H7 (cell line): ENCODE data around the gene STX8. TPM values are rescaled to one million over a fixed set of nuclear protein-coding genes. Genes with fewer than 3 reads are reported as not detected.

Experiments used
- DNase-seq: peaks from one replicate; pipeline ENCODE4 v3.0.0; 2012
- H3K27me3 ChIP-seq: 2 replicates; pipeline ENCODE4 v1.6.0; 2011; ENCODE audit warnings: mild to moderate bottlenecking, low read length; ENCODE audit not compliant: control insufficient read depth, insufficient read depth
- H3K36me3 ChIP-seq: replicated peaks from 2 replicates; pipeline ENCODE4 v1.5.1; 2011; ENCODE audit warnings: low read length; ENCODE audit not compliant: control insufficient read depth, insufficient read depth
- H3K4me3 ChIP-seq: 2 replicates; pipeline ENCODE4 v1.5.1; 2011; ENCODE audit warnings: low read depth, mild to moderate bottlenecking, control low read depth, low read length, moderate library complexity; ENCODE audit not compliant: insufficient read depth
- total RNA-seq: library from RNA; depleted of rRNA; stranded (reverse); fragments of >200 nt; shearing (Covaris generic); gene quantifications from 2 replicates; pipeline ENCODE4 v1.2.3, GENCODE V29; 2014

The STX8 gene
- total RNA-seq, 1 experiment from 2014 or later: 51.8 TPM

DNA sequence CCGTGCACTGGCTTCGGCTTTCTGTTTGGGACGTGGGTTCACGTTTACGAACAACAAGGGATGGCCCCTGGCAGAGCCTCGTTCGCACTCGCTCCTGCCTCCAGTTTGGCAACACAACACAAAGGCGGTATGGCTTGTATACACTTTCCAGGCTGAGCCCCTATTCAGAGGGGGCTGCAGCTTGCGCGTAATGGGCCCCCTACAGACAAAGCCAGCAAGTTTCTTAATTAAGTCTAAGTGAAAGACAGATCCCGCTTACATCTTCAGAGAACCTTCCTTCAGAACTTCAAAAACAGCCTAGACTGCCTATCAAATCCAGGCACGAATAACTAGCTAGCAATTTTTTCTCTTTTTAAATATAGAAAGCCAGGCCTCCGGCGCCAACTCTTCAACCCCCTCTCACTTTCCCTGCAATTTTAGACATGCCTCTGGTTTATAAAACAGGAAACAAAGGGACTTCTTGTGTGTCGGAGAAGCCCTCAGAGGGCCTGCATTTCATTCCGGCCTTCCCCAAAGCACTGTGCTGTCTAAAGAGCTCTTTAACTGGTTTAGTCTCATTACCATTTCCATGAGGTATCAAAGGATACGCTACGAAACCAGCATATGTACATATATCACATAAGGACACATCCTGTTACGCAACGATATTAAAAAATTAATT is 244.9 kb downstream of the STX8 start:
- no peaks in the 10 kb centered on the region for H3K36me3 ChIP-seq
- peaks cover 4% of the 10 kb centered on the region for H3K27me3 ChIP-seq
- no peak overlapping the region for H3K4me3 ChIP-seq
- DNase-seq: peak; percentile 32

GRCh38 chr17:9330141-9330540 is 245.5 kb downstream of the STX8 start:
- peak; percentile 64 for DNase-seq
- H3K36me3 ChIP-seq: no peaks in the 10 kb centered on the region
- H3K4me3 ChIP-seq: no peak overlapping the region
- H3K27me3 ChIP-seq: peaks cover 4% of the 10 kb centered on the region

GRCh38 chr17:9329251-9329921 is 246.2 kb downstream of the STX8 start:
- Histone ChIP-seq H3K27me3 (peaks cover 4% of the 10 kb centered on the region), H3K4me3 (no peak overlapping the region), H3K36me3 (no peaks in the 10 kb centered on the region)
- no peak for DNase-seq

- no peak for DNase-seq
- Histone ChIP-seq H3K36me3 (no peaks in the 10 kb centered on the region), H3K4me3 (no peak overlapping the region), H3K27me3 (peaks cover 4% of the 10 kb centered on the region)
Measured at GRCh38 chr17:9324864-9325263, 250.8 kb downstream of the STX8 start.

DNA sequence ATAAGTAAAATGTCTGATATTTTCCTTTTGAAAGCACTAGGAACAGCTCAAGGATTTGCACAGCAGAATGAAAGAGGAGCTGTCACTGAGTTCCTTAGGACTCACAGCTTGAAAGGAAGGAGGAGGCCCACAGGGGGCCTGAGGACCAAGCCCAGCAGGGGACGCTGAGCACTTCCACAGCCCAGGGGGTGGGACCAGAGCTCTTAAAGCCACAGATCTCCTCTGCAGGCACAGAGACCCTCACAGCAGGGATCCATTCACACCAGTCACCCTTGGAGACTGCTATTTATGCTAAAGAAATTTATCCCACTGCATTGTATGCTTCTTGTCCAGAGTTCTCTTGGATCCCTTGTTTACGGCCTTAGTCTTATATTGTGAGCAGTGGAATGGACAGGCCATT is 253.3 kb downstream of the STX8 start:
- H3K27me3 ChIP-seq: no peaks in the 10 kb centered on the region
- H3K36me3 ChIP-seq: no peaks in the 10 kb centered on the region
- DNase-seq: peak; percentile 16
- no peak overlapping the region for H3K4me3 ChIP-seq

- no peak overlapping the region for H3K4me3 ChIP-seq
- H3K27me3 ChIP-seq: no peaks in the 10 kb centered on the region
- no peak for DNase-seq
- H3K36me3 ChIP-seq: no peaks in the 10 kb centered on the region
Measured at GRCh38 chr17:9321890-9322289, 253.7 kb downstream of the STX8 start.

- H3K36me3 ChIP-seq: no peaks in the 10 kb centered on the region
- DNase-seq: no peak
Measured at GRCh38 chr17:9315360-9315759, 260.3 kb downstream of the STX8 start.

DNA sequence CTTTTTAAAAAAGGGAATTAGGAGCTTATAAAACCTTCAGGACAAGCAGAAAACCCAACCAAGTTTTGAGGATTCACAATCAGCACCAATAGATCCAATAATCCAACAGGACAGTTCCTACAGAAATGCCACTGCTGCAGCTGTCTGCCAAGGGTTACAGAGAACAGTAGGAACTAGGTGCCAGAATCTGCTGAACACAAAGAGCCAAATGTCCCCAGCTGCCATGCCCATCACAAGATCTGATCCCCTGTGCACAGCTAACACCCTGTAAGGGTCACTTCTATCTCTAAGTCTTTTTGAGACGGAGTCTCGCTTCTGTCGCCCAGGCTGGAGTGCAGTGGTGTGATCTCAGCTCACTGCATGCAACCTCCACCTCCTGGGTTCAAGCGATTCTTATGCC is 262.3 kb downstream of the STX8 start:
- Histone ChIP-seq H3K36me3 (no peaks in the 10 kb centered on the region), H3K4me3 (no peak overlapping the region), H3K27me3 (no peaks in the 10 kb centered on the region)
- no peak for DNase-seq

More at GRCh38 chr17:9315360-9315759, 260.3 kb downstream of the STX8 start:
- H3K4me3 ChIP-seq: no peak overlapping the region
- H3K27me3 ChIP-seq: no peaks in the 10 kb centered on the region

- Histone ChIP-seq H3K27me3 (no peaks in the 10 kb centered on the region), H3K36me3 (no peaks in the 10 kb centered on the region), H3K4me3 (no peak overlapping the region)
- DNase-seq: no peak
Measured at GRCh38 chr17:9309216-9309615, 266.4 kb downstream of the STX8 start.

GRCh38 chr17:9308069-9308468 is 267.6 kb downstream of the STX8 start:
- Histone ChIP-seq H3K27me3 (no peaks in the 10 kb centered on the region), H3K36me3 (no peaks in the 10 kb centered on the region), H3K4me3 (no peak overlapping the region)
- DNase-seq: no peak

DNA sequence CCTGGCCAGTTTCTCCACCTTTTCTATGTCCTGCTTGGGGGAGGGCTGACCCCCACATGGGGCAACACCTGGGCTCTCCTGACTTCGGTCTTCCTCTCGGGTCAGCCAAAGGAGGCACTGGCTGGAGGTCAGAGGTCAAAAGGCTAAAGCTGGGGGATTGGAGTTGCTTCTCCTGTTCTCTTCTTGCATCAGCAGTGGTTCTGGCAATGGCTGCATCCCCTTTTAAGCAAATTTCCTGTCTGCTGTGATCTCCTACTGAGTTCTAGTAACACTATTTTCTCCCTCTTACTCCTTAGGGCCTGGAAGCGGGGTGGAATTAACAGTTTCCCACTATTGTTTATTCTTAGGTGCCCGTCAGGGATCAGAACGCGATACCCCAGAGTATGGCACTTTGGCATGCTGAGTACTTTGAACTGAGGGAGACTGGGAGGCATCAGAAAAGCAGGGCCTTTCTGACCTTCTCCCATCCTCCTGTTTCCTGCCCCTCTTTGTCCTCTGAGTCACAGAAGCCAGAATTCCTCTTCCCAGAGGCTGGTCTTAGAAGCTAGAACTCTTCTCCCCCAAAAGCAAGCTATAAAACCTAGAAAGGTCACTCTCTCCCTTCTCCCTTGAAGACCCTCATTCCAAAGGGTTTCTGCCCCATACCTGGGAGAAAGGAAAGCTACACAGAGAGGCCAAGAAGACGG is 268.2 kb downstream of the STX8 start:
- no peak for DNase-seq
- Histone ChIP-seq H3K4me3 (no peak overlapping the region), H3K27me3 (no peaks in the 10 kb centered on the region), H3K36me3 (no peaks in the 10 kb centered on the region)

- Histone ChIP-seq H3K4me3 (no peak overlapping the region), H3K27me3 (no peaks in the 10 kb centered on the region), H3K36me3 (no peaks in the 10 kb centered on the region)
- DNase-seq: no peak
Measured at GRCh38 chr17:9306086-9306485, 269.5 kb downstream of the STX8 start.

DNA sequence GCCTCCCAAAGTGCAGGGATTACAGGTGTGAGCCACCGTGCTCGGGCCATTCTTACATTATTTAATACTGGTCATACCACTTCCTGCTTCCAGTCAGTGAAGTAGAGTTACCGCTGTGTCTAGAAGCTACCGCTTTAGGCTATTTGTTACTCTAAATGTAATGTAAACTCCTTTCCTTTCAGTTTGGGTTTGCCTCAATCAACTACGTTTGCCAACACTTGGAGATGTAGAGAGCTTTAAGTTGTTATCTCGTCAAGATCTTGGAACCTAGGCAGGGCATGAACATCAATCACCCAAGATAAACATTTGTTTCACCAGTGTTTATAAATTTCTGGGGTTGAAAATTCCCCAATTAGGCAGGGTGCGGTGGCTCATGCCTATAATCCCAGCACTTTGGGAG is 275.9 kb downstream of the STX8 start:
- no peak for DNase-seq
- no peak overlapping the region for H3K4me3 ChIP-seq
- H3K27me3 ChIP-seq: no peaks in the 10 kb centered on the region
- H3K36me3 ChIP-seq: no peaks in the 10 kb centered on the region

DNA sequence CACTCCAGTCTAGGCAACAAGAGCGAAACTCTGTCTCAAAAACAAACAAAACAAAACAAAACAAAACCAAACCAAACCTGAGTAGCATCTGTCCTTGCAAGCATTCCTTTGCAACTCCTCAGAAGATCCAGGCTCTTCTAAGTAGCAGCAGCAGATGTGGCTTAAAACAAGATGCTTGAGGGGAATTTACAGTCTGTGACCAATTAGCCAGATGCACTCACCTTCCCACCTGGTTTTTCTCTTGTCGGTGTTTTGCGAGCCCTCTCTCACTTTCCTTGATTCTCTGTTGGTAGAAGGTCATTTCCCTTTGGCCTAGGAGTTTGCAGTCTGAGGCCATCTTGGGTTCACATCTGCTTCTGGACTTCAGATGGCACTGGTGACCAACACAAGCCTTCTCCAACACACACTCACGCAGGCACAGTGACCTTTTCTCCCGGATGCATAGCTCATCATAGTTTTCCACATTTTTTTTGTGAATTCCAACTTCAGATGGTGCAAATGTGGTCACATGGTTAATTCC is 276.8 kb downstream of the STX8 start:
- H3K36me3 ChIP-seq: no peaks in the 10 kb centered on the region
- H3K27me3 ChIP-seq: no peaks in the 10 kb centered on the region
- DNase-seq: no peak
- no peak overlapping the region for H3K4me3 ChIP-seq

GRCh38 chr17:9298135-9298534 is 277.5 kb downstream of the STX8 start:
- no peaks in the 10 kb centered on the region for H3K36me3 ChIP-seq
- no peak overlapping the region for H3K4me3 ChIP-seq
- DNase-seq: no peak
- no peaks in the 10 kb centered on the region for H3K27me3 ChIP-seq
